A673 (cell line): Measurements from ENCODE around the gene CROCC2.

Experiments used
- CTCF ChIP-seq: fragments of 300-800, 200-600 bp; sonication (generic); conservative IDR thresholded peaks from 2 replicates; pipeline ENCODE4 v1.5.1; 2017; ENCODE audit warnings: low read depth, mild to moderate bottlenecking, antibody characterized with exemption, low read length, moderate library complexity, mixed read lengths
- EZH2 ChIP-seq: fragments of 200-600 bp; sonication (generic); IDR thresholded peaks from 2 replicates; pipeline ENCODE4 v1.6.1; 2017; ENCODE audit warnings: borderline replicate concordance, low read depth, mild to moderate bottlenecking, mixed read lengths, antibody characterized with exemption, low read length; ENCODE audit not compliant: poor library complexity, severe bottlenecking

- no peak for TF ChIP-seq CTCF
- TF ChIP-seq EZH2 = no peak
Measured at GRCh38 chr2:240896871-240897692, 9.1 kb upstream of the CROCC2 start.
